ENCODE results near the gene ACLY. TPM values are rescaled to one million over a fixed set of nuclear protein-coding genes. Genes with fewer than 3 reads are reported as not detected.

ACLY gene
- polyA plus RNA-seq, 1 donor (not counting 4 experiments of a cell fraction or from before 2014, with no cell fraction given), result 363 TPM

DNA sequence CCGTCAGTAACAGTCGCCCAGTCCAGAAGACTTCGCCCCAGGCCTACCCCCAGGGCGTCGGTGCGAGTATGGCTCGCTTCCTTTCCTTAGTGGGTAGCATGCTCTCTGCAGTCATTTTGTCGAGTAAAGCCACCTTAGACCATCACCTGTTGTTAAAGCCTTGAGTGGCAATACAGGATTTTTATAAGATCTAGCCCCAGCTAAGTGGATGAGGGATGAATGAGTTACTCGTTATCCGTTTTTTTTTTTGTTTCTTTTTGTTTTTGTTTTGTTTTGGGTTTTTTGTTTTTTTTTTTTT is 53.2 kb downstream of the ACLY start:
- Histone ChIP-seq H3K4me2 (ENCODE audit: control insufficient read depth, extremely low read depth, insufficient read depth, low read depth, low read length) (peak overlapping the region; percentile 82), H4K20me1 (ENCODE audit: control insufficient read depth, extremely low read depth, insufficient read depth, low read length) (no peaks in the 10 kb centered on the region), H3K9me1 (ENCODE audit: control insufficient read depth, extremely low read depth, insufficient read depth, low read length) (no peaks in the 10 kb centered on the region), H3K36me3 (ENCODE audit: control insufficient read depth in 2 of 2, extremely low read depth in 1 of 2, insufficient read depth in 2 of 2, low read length in 2 of 2) (peaks cover 19 to 30% of the 10 kb centered on the region in 2 experiments), H3K27me3 (ENCODE audit: control insufficient read depth, extremely low read depth, insufficient read depth, low read length) (no peaks in the 10 kb centered on the region), H3K9ac (ENCODE audit: control insufficient read depth, extremely low read depth, insufficient read depth, low read length) (peak overlapping the region; percentile 26), H3K27ac (ENCODE audit: control insufficient read depth, insufficient read depth, low read length) (no peak overlapping the region), H3K4me3 (ENCODE audit: control insufficient read depth in 2 of 3, extremely low read depth in 1 of 3, insufficient read depth in 2 of 3, low read depth in 1 of 3, low read length in 3 of 3) (peak overlapping the region; percentile 33 to 93 (median 62)), H3K4me1 (ENCODE audit: control insufficient read depth, extremely low read depth, insufficient read depth, low read length) (peaks cover 23% of the 10 kb centered on the region), H3K79me2 (ENCODE audit: control insufficient read depth, insufficient read depth, low read length) (peaks cover 40% of the 10 kb centered on the region), H2AFZ (ENCODE audit: control insufficient read depth, low read length) (peak overlapping the region; percentile 27), H3K9me3 (ENCODE audit: control insufficient read depth, low read depth, low read length) (no peaks in the 10 kb centered on the region)
- FAIRE-seq, result no peak
- DNase-seq (ENCODE audit: low read depth, low spot score), result peak; percentile 60
- dilution Hi-C loops (cut with MboI; ENCODE audit: extremely low pct_ligation_motif_present, low sequenced_read_pairs), result no loop called here
- no peak for TF ChIP-seq EZH2 (IDR thresholded peaks at IDR 0.05; ENCODE audit: low read length)
- TF ChIP-seq, protein P1, sequence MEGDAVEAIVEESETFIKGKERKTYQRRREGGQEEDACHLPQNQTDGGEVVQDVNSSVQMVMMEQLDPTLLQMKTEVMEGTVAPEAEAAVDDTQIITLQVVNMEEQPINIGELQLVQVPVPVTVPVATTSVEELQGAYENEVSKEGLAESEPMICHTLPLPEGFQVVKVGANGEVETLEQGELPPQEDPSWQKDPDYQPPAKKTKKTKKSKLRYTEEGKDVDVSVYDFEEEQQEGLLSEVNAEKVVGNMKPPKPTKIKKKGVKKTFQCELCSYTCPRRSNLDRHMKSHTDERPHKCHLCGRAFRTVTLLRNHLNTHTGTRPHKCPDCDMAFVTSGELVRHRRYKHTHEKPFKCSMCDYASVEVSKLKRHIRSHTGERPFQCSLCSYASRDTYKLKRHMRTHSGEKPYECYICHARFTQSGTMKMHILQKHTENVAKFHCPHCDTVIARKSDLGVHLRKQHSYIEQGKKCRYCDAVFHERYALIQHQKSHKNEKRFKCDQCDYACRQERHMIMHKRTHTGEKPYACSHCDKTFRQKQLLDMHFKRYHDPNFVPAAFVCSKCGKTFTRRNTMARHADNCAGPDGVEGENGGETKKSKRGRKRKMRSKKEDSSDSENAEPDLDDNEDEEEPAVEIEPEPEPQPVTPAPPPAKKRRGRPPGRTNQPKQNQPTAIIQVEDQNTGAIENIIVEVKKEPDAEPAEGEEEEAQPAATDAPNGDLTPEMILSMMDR (optimal IDR thresholded peaks at IDR 0.05 in 1 of 3, IDR thresholded peaks at IDR 0.05 in 1 of 3, conservative IDR thresholded peaks at IDR 0.05 in 1 of 3; ENCODE audit: extremely low read depth in 1 of 3, insufficient read depth in 2 of 3, low read length in 3 of 3), result no peak

DNA sequence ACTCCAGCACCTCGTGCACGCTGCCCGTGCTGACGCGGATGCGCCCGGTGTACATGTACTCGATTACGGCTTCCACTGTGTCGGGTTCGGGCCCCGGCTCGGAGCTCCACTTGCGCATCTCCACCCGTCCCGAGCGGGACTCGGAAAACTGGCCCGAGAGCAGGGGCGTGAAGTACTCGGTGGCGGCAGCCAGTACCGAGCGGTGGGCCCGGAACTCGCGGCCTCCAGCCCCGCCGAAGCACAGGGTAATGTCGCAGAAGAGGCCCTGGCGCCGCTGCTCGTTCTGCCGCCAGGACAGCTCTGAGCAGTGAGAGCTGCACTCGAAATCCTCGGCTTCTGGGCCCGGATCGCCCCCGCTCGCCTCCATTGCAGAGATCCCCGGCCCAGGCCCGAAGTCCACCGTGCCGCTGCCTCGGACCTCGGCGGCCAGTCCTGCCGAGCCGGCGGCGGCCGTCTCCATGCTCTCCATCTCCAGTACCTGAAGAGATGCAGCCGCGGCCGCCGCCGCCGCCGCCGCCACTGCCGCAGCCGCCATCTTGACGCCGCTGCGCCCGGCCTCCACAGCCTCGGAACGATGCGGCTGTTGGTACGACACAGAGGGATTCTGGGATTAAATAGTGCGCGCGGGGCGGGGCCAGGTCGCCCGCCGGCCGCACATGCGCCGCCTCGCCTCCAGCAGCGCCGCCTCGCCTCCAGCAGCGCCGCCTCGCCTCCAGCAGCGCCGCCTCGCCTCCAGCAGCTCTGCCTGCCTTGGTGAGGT is 53.7 kb downstream of the ACLY start, which contains the start of gene KLHL11:
Gene KLHL11 (minus strand): TSS at position 588 of the 760 bp plus-strand sequence. CDS start 53 bp downstream, at position 535.
- Histone ChIP-seq H3K79me2 (ENCODE audit: control insufficient read depth, insufficient read depth, low read length) (peaks cover 43% of the 10 kb centered on the region), H3K27me3 (ENCODE audit: control insufficient read depth, extremely low read depth, insufficient read depth, low read length) (no peaks in the 10 kb centered on the region), H2AFZ (ENCODE audit: control insufficient read depth, low read length) (peak within 1 kb of the TSS; percentile 88), H3K9me3 (ENCODE audit: control insufficient read depth, low read depth, low read length) (no peaks in the 10 kb centered on the region), H3K4me1 (ENCODE audit: control insufficient read depth, extremely low read depth, insufficient read depth, low read length) (peaks cover 23% of the 10 kb centered on the region), H3K27ac (ENCODE audit: control insufficient read depth, insufficient read depth, low read length) (peak within 1 kb of the TSS; percentile 79), H3K9ac (ENCODE audit: control insufficient read depth, extremely low read depth, insufficient read depth, low read length) (peak within 1 kb of the TSS; percentile 95), H3K4me3 (ENCODE audit: control insufficient read depth in 2 of 3, extremely low read depth in 1 of 3, insufficient read depth in 2 of 3, low read depth in 1 of 3, low read length in 3 of 3) (peak within 1 kb of the TSS; percentile 92 to 95 (median 93)), H3K4me2 (ENCODE audit: control insufficient read depth, extremely low read depth, insufficient read depth, low read depth, low read length) (peak within 1 kb of the TSS; percentile 82), H3K9me1 (ENCODE audit: control insufficient read depth, extremely low read depth, insufficient read depth, low read length) (no peaks in the 10 kb centered on the region), H4K20me1 (ENCODE audit: control insufficient read depth, extremely low read depth, insufficient read depth, low read length) (no peaks in the 10 kb centered on the region), H3K36me3 (ENCODE audit: control insufficient read depth in 2 of 2, extremely low read depth in 1 of 2, insufficient read depth in 2 of 2, low read length in 2 of 2) (peaks cover 13 to 25% of the 10 kb centered on the region in 2 experiments)
- FAIRE-seq (no peak), DNase-seq (ENCODE audit: low read depth, low spot score) (no peak)
- TF ChIP-seq, protein P1 (optimal IDR thresholded peaks at IDR 0.05 in 1 of 3, IDR thresholded peaks at IDR 0.05 in 1 of 3, conservative IDR thresholded peaks at IDR 0.05 in 1 of 3; ENCODE audit: extremely low read depth in 1 of 3, insufficient read depth in 2 of 3, low read length in 3 of 3), result peak in 1 of 3 experiments; percentile 30
- no peak for TF ChIP-seq EZH2 (IDR thresholded peaks at IDR 0.05; ENCODE audit: low read length)
- dilution Hi-C loops (cut with MboI; ENCODE audit: extremely low pct_ligation_motif_present, low sequenced_read_pairs), result no loop called here
